Ovary (tissue), 9 donors: Measurements from ENCODE around the gene TREM1. TPM values are rescaled to one million over a fixed set of nuclear protein-coding genes. Genes with fewer than 3 reads are reported as not detected.

Source experiments
- DNase-seq, 5 donors: peaks; one replicate each; pipeline ENCODE4 v3.0.0-alpha.2; 2019 to 2020
- H3K27ac ChIP-seq, 2 donors: fragments of 200-600 bp; one replicate each; pipeline versions ENCODE4 v1.5.1 to v1.8.0; 2019 to 2022
- H3K27me3 ChIP-seq: fragments of 200-600 bp; one replicate; pipeline ENCODE4 v1.8.0; 2022
- H3K36me3 ChIP-seq: fragments of 200-600 bp; sonication (generic); one replicate; pipeline ENCODE4 v1.5.1; 2019
- H3K4me1 ChIP-seq: one replicate; pipeline ENCODE4 v1.8.1; 2013; ENCODE audit warnings: mild to moderate bottlenecking, moderate library complexity; ENCODE audit not compliant: insufficient read depth
- H3K4me3 ChIP-seq: fragments of 200-600 bp; sonication (generic); one replicate; pipeline ENCODE4 v1.5.1; 2017
- H3K9me3 ChIP-seq, 2 donors: fragments of 200-600 bp in 1 of 2; sonication (generic) in 1 of 2; one replicate each; pipeline versions ENCODE4 v1.5.1 to v1.8.1; 2013 to 2019; ENCODE audit warnings: mild to moderate bottlenecking in 1 of 2, moderate library complexity in 1 of 2
- CTCF ChIP-seq, 3 donors: fragments of 450-650 bp in 2 of 3; fragments of 200-600 bp in 1 of 3; IDR thresholded peaks; one replicate each; pipeline versions ENCODE4 v1.5.1 to v1.8.0; 2016 to 2022; ENCODE audit warnings: antibody characterized with exemption in 3 of 3, mild to moderate bottlenecking in 1 of 3
- EP300 ChIP-seq: sonication (generic); formaldehyde crosslinking; IDR thresholded peaks from one replicate; pipeline ENCODE4 v1.6.1; 2017; ENCODE audit warnings: antibody characterized with exemption
- POLR2A ChIP-seq: fragments of 450-650 bp; IDR thresholded peaks from one replicate; pipeline ENCODE4 v1.6.1; 2017; ENCODE audit warnings: antibody characterized with exemption, mild to moderate bottlenecking, moderate library complexity
- WGBS, 3 donors: extraction: QIAGEN DNeasy Blood & Tissue Kit in 1 of 3; methylation state at CpG; one replicate each; pipeline versions ENCODE4 v1.1.5 to v1.1.7; 2013 to 2017; 5-methylcytosine and 5-hydroxymethylcytosine counted together
- intact Hi-C, 4 donors: fragments of 100-400 bp; cut with DNase I; formaldehyde crosslinking; loops; one replicate each; pipeline versions ENCODE4 v1.11.0 to v1.15.1; 2022 to 2023
- polyA plus RNA-seq, 2 donors: library from polyadenylated mRNA; stranded (reverse); fragments of 200-250 nt in 1 of 2; fragments of 350-450 nt in 1 of 2; fragmentation: Illumina TruSeq in 1 of 2; extraction: RNeasy Lipid Tissue Mini Kit (QIAGEN cat#74804) in 1 of 2; gene quantifications; one replicate each; pipeline ENCODE4 v1.2.3, GENCODE V29; 2013 to 2014
- total RNA-seq, 7 donors: library from RNA; depleted of rRNA in 2 of 7; stranded (reverse); fragments of >200 nt in 2 of 7; fragmentation: NEBNext Ultra II Directional in 3 of 7; extraction: Animal tissue kit (Norgen Biotek cat#: 25700) in 3 of 7; gene quantifications; one replicate each; pipeline versions ENCODE4 v1.1.0 to v1.2.4, GENCODE V29; 2016 to 2023
- donor health status: DM: no; HTN: no; CAD: no; lungs with moderate emphysema.
- donor health status: DM: no; HTN: no; CAD: no.
- donor health status: Bipolar disorder and iron deficiency.
- donor health status: DM: yes; HTN: yes; CAD: no.
- donor health status: DM: no; HTN: no; CAD: no.
- donor health status: DM: yes; HTN: yes; CAD: no.

TREM1 gene
- total and polyA plus RNA-seq, 9 donors: 0.34 to 2.9 (median 0.87) TPM

- H3K9me3 ChIP-seq: no peaks in the 10 kb centered on the region
- H3K27ac ChIP-seq: no peak overlapping the region
- TF ChIP-seq EP300 (no peak), CTCF (IDR thresholded peaks at IDR 0.05) (no peak), POLR2A (no peak)
- H3K4me3 ChIP-seq: no peak overlapping the region
- no peaks in the 10 kb centered on the region for H3K36me3 ChIP-seq
- no peaks in the 10 kb centered on the region for H3K27me3 ChIP-seq
- WGBS, 3 donors: 72 to 85% (median 74%) methylated on average over 4 of the region's 4 CpGs
- intact Hi-C loops: no loop called here
- DNase-seq: no peak
- no peaks in the 10 kb centered on the region for H3K4me1 ChIP-seq
Observed at GRCh38 chr6:41275489-41275888, 11.0 kb downstream of the TREM1 start.

DNA sequence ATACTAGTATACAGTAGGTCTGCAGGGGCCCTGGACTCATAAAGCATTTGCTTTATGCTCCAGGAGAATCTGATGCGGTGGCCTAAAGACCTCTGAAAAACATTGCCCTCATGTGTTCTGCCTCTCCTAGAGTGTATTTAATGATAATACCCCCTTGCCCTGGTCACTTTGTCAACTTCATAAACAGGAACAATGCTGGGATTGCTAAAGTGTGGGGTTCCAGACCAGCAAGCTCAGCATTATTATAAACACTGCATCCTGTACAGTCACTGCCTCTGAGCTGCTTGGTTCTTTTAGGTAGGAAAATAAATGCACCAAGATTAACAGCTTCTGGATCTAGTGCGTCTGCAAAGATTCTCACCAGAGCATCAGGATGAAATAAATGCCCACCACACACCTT is 12.2 kb downstream of the TREM1 start:
- WGBS, 3 donors: 89 to 94% (median 92%) methylated on average over 2 of the region's 2 CpGs
- intact Hi-C loops: no loop called here
- DNase-seq: no peak
- Histone ChIP-seq H3K27ac (no peak overlapping the region), H3K36me3 (no peaks in the 10 kb centered on the region), H3K4me1 (no peaks in the 10 kb centered on the region), H3K9me3 (no peaks in the 10 kb centered on the region), H3K4me3 (no peak overlapping the region), H3K27me3 (no peaks in the 10 kb centered on the region)
- TF ChIP-seq POLR2A (no peak), CTCF (IDR thresholded peaks at IDR 0.05) (no peak), EP300 (no peak)

DNA sequence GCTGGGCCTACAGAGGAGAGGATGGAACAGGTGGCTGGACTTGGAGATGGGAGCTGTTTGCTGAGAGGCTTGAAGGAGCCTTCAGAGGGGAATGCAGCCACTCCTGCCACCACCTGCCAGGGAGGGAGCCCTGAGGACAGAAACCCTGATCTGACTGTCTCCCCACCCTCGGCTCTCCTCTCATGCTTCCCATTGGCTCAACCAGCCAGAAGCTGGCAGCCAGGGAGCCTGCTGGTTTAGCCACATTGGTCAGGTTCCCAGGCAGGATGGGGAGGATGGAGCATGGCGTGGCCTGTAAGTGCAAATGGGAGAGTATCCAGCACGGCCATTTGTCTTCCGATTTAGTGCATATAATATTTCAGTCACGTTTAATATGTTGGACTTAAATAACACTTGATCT is 12.8 kb downstream of the TREM1 start:
- H3K36me3 ChIP-seq: no peaks in the 10 kb centered on the region
- no peaks in the 10 kb centered on the region for H3K27me3 ChIP-seq
- intact Hi-C loops: no loop called here
- WGBS, 3 donors: 84 to 87% (median 85%) methylated on average over 5 of the region's 5 CpGs
- no peak overlapping the region for H3K27ac ChIP-seq
- no peak for TF ChIP-seq EP300
- no peak for TF ChIP-seq CTCF (IDR thresholded peaks at IDR 0.05)
- TF ChIP-seq POLR2A: no peak
- no peak overlapping the region for H3K4me3 ChIP-seq
- no peak for DNase-seq
- H3K4me1 ChIP-seq: no peaks in the 10 kb centered on the region
- no peaks in the 10 kb centered on the region for H3K9me3 ChIP-seq

- Histone ChIP-seq H3K4me3 (no peak overlapping the region), H3K27me3 (no peaks in the 10 kb centered on the region), H3K4me1 (no peaks in the 10 kb centered on the region), H3K9me3 (no peaks in the 10 kb centered on the region), H3K27ac (no peak overlapping the region), H3K36me3 (no peaks in the 10 kb centered on the region)
- DNase-seq: no peak
- intact Hi-C loops: no loop called here
- 94 to 95% (median 94%) methylated on average over 5 of the region's 5 CpGs for WGBS, 3 donors
- no peak for TF ChIP-seq CTCF (IDR thresholded peaks at IDR 0.05)
Observed at GRCh38 chr6:41272591-41273240, 13.8 kb downstream of the TREM1 start.
